ENCODE results near the gene GTSE1. TPM values are rescaled to one million over a fixed set of nuclear protein-coding genes. Genes with fewer than 3 reads are reported as not detected.

Gene GTSE1
- total and polyA plus RNA-seq, 5 donors from 2014 or later: 0.17 to 1.3 (median 0.47) TPM; not detected in 1

DNA sequence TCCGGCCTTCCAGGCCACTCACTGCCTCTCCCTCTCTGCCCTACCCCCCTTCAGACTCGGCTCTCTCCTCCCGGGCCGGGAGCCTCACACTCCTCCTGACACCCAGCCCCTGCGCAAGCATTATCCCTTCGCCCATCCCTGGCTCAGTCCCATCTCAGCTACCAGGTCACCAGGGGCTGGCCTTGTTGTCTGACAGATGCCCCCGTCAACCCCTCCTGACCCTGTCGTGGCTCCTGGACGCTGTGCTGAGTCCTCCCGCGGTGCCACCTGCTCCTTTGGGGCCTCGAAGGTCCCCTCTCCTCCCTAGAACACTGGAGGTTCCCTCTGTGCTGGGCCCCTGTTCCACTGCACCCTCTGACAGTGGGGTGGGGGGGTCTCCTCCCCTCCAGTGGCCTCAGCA is 71.8 kb downstream of the GTSE1 start:
- Mint-ChIP-seq H3K27me3 (peaks cover 6% of the 10 kb centered on the region), H3K9me3 (no peaks in the 10 kb centered on the region), H3K4me3 (no peak overlapping the region), H3K4me1 (peaks cover 0 to 27% (median under 1%) of the 10 kb centered on the region in 4 donors), H3K27ac (peak overlapping the region in 1 of 3 donors; percentile 69), H3K36me3 (no peaks in the 10 kb centered on the region)
- no peaks in the 10 kb centered on the region for H3K9me3 ChIP-seq (ENCODE audit: control insufficient read depth in 2 of 2, low read length in 2 of 2)
- no peak overlapping the region for H3K27ac ChIP-seq (ENCODE audit: insufficient read depth, low read length, poor library complexity, severe bottlenecking)
- H3K4me3 ChIP-seq (ENCODE audit: low read depth, low read length): no peak overlapping the region
- no peaks in the 10 kb centered on the region for H3K27me3 ChIP-seq (ENCODE audit: control insufficient read depth, insufficient read depth, low read length)
- no peaks in the 10 kb centered on the region for H3K36me3 ChIP-seq (ENCODE audit: control insufficient read depth, insufficient read depth, low read length)
- peaks cover 4% of the 10 kb centered on the region for H3K4me1 ChIP-seq (ENCODE audit: control insufficient read depth, insufficient read depth, low read length, poor library complexity, severe bottlenecking)
- no peak for DNase-seq
- no peak for ATAC-seq (ENCODE audit: low read depth in 2 of 2)

DNA sequence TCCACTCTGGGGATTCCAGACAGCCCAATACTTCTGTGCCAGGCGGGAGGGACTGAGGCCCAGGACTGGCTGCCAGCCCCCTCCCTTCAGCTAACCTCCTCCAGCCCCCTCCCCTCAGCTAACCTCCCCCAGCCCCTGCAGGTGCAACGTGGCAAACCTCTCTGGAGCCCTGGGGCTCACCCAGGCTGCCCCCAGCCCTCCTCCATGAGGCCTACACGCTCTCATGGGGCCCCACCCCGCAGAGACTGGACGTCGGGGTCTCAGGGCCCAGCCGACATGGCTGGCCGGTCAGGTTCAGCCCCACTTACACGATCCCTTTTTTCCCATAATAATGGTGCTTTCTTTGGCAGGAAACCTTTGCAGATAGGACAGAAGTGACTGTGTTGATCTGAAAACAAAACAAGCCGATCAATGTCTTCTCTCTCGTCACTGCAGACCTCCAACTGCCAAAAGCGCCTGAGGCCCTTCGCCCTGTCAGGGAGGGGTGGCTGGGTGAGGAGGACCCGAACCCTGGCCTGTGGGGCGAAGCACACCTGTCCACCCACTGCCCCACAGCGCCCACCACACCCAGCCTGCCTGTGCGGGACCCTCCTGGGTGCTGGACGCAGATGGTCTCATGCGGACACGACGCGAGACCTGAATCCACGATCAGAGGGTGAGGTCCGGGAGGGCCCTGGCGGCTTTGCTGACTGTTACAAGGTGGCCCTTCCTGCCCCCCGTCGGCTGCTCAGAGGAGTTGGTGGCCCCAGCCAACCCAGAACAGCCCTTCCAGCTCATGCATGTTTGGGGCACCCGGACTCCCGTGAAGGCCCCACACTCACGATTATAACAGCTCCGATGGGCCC is 72.4 kb downstream of the GTSE1 start:
- no peaks in the 10 kb centered on the region for H3K9me3 Mint-ChIP-seq
- ATAC-seq (ENCODE audit: low read depth in 2 of 2): no peak
- peak overlapping the region in 1 of 4 donors; percentile 31 for H3K4me3 Mint-ChIP-seq
- H3K36me3 Mint-ChIP-seq: no peaks in the 10 kb centered on the region
- H3K27me3 Mint-ChIP-seq: peaks cover 6% of the 10 kb centered on the region
- peaks cover 8% of the 10 kb centered on the region for H3K4me1 ChIP-seq (ENCODE audit: control insufficient read depth, insufficient read depth, low read length, poor library complexity, severe bottlenecking)
- no peak for DNase-seq
- H3K4me1 Mint-ChIP-seq: peaks cover 0 to 31% (median 2%) of the 10 kb centered on the region in 4 donors
- no peaks in the 10 kb centered on the region for H3K9me3 ChIP-seq (ENCODE audit: control insufficient read depth in 2 of 2, low read length in 2 of 2)
- H3K27me3 ChIP-seq (ENCODE audit: control insufficient read depth, insufficient read depth, low read length): no peaks in the 10 kb centered on the region
- H3K27ac Mint-ChIP-seq: no peak overlapping the region
- no peak overlapping the region for H3K27ac ChIP-seq (ENCODE audit: insufficient read depth, low read length, poor library complexity, severe bottlenecking)
- H3K36me3 ChIP-seq (ENCODE audit: control insufficient read depth, insufficient read depth, low read length): no peaks in the 10 kb centered on the region
- H3K4me3 ChIP-seq (ENCODE audit: low read depth, low read length): no peak overlapping the region

- Mint-ChIP-seq H3K4me1 (peaks cover 0 to 35% (median 3%) of the 10 kb centered on the region in 4 donors), H3K4me3 (no peak overlapping the region), H3K27me3 (peaks cover 6% of the 10 kb centered on the region), H3K36me3 (no peaks in the 10 kb centered on the region), H3K9me3 (no peaks in the 10 kb centered on the region), H3K27ac (peak overlapping the region in 1 of 3 donors; percentile 77)
- ATAC-seq (ENCODE audit: low read depth in 2 of 2): no peak
- H3K27me3 ChIP-seq (ENCODE audit: control insufficient read depth, insufficient read depth, low read length): no peaks in the 10 kb centered on the region
- H3K36me3 ChIP-seq (ENCODE audit: control insufficient read depth, insufficient read depth, low read length): no peaks in the 10 kb centered on the region
- H3K9me3 ChIP-seq (ENCODE audit: control insufficient read depth in 2 of 2, low read length in 2 of 2): no peaks in the 10 kb centered on the region
- peaks cover 12% of the 10 kb centered on the region for H3K4me1 ChIP-seq (ENCODE audit: control insufficient read depth, insufficient read depth, low read length, poor library complexity, severe bottlenecking)
- no peak overlapping the region for H3K27ac ChIP-seq (ENCODE audit: insufficient read depth, low read length, poor library complexity, severe bottlenecking)
- DNase-seq: no peak
- no peak overlapping the region for H3K4me3 ChIP-seq (ENCODE audit: low read depth, low read length)
Measured at GRCh38 chr22:46369716-46370583, 73.3 kb downstream of the GTSE1 start.

DNA sequence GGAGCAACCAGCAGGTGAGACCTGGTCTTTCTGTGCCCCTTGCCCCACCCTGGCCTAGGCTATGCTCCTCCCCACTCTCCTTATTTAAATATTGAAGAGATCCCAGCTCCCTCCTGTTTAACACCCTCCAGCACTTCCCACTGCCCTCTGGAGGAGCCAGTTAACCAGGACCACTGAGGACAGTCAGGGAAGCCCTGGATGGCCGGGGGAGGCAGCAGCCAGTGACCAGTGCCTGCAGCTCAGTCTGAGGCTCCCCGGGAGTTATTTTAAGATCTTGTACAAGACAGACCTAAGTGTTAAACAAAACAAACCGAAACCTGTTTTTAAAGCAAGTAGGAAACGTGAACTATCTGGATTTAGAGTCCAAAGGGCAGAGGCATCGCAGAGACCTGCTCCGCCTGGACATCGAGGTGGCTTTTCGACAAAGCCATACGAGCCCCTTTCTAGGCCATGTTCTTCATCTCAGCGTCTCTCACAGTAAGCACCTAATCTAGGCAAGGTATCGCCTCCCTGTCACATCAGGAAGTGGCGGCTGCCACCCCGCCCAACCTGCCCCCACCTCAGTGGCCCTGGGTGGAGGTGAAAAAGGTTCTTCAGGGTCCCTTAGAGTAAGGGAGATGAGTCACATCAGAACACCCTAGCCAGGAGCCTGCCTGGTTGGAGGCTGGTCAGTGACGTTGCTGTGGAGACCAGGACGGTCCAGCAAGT is 74.1 kb downstream of the GTSE1 start:
- DNase-seq (peak in 1 of 3 donors; percentile 31), ATAC-seq (ENCODE audit: low read depth in 2 of 2) (peak; percentile 21 to 67)
- H3K36me3 ChIP-seq (ENCODE audit: control insufficient read depth, insufficient read depth, low read length): no peaks in the 10 kb centered on the region
- no peaks in the 10 kb centered on the region for H3K9me3 ChIP-seq (ENCODE audit: control insufficient read depth in 2 of 2, low read length in 2 of 2)
- H3K27ac ChIP-seq (ENCODE audit: insufficient read depth, low read length, poor library complexity, severe bottlenecking): no peak overlapping the region
- H3K27me3 Mint-ChIP-seq: peaks cover 6% of the 10 kb centered on the region
- H3K36me3 Mint-ChIP-seq: peaks cover under 1% of the 10 kb centered on the region
- H3K4me1 Mint-ChIP-seq: peaks cover 0 to 39% (median 3%) of the 10 kb centered on the region in 4 donors
- H3K27ac Mint-ChIP-seq: peak overlapping the region in 1 of 3 donors; percentile 77
- no peaks in the 10 kb centered on the region for H3K27me3 ChIP-seq (ENCODE audit: control insufficient read depth, insufficient read depth, low read length)
- peaks cover 0 to 2% (median under 1%) of the 10 kb centered on the region in 7 donors for H3K9me3 Mint-ChIP-seq
- peaks cover 12% of the 10 kb centered on the region for H3K4me1 ChIP-seq (ENCODE audit: control insufficient read depth, insufficient read depth, low read length, poor library complexity, severe bottlenecking)
- H3K4me3 ChIP-seq (ENCODE audit: low read depth, low read length): no peak overlapping the region
- H3K4me3 Mint-ChIP-seq: peak overlapping the region in 1 of 4 donors; percentile 53

DNA sequence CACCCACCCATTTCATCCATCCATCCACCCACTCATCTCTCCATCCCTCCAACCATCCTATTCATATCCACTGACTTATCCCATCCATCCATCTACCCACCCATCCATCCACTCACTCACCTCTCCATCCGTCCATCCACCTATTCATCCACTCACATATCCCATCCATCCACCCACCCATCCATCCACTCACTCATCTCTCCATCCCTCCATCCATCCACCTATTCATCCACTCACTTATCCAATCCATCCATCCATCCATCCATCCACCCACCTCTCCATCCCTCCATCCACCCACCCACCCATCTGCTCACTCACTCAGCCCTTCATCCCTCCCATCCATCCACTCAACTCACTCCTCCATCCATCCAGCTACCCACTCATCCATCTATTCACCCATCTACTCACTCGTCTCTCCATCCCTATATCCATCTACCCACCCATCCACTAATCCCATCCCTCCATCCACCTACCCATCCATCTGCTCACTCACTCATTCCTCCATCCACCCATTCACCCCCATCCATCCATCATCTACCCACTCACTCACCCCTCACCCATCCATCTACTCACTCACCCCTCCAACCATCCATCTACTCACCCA is 75.1 kb downstream of the GTSE1 start:
- Mint-ChIP-seq H3K27me3 (peaks cover 6% of the 10 kb centered on the region), H3K36me3 (peaks cover 3% of the 10 kb centered on the region), H3K4me1 (peaks cover 0 to 39% (median 3%) of the 10 kb centered on the region in 4 donors), H3K4me3 (no peak overlapping the region), H3K27ac (no peak overlapping the region), H3K9me3 (peaks cover 0 to 7% (median 2%) of the 10 kb centered on the region in 7 donors)
- Histone ChIP-seq H3K27me3 (ENCODE audit: control insufficient read depth, insufficient read depth, low read length) (no peaks in the 10 kb centered on the region), H3K27ac (ENCODE audit: insufficient read depth, low read length, poor library complexity, severe bottlenecking) (no peak overlapping the region), H3K4me3 (ENCODE audit: low read depth, low read length) (no peak overlapping the region), H3K9me3 (ENCODE audit: control insufficient read depth in 2 of 2, low read length in 2 of 2) (peaks cover 0 to 2% of the 10 kb centered on the region in 2 experiments), H3K36me3 (ENCODE audit: control insufficient read depth, insufficient read depth, low read length) (no peaks in the 10 kb centered on the region), H3K4me1 (ENCODE audit: control insufficient read depth, insufficient read depth, low read length, poor library complexity, severe bottlenecking) (peaks cover 12% of the 10 kb centered on the region)
- ATAC-seq (ENCODE audit: low read depth in 2 of 2) (no peak), DNase-seq (no peak)

GRCh38 chr22:46372686-46373085 is 76.0 kb downstream of the GTSE1 start:
- Mint-ChIP-seq H3K4me1 (peaks cover 0 to 38% (median 3%) of the 10 kb centered on the region in 4 donors), H3K27ac (no peak overlapping the region)

GRCh38 chr22:46373159-46373558 is 76.5 kb downstream of the GTSE1 start:
- Histone ChIP-seq H3K27ac (ENCODE audit: insufficient read depth, low read length, poor library complexity, severe bottlenecking) (no peak overlapping the region), H3K4me3 (ENCODE audit: low read depth, low read length) (no peak overlapping the region), H3K9me3 (ENCODE audit: control insufficient read depth in 2 of 2, low read length in 2 of 2) (peaks cover 0 to 2% of the 10 kb centered on the region in 2 experiments), H3K27me3 (ENCODE audit: control insufficient read depth, insufficient read depth, low read length) (no peaks in the 10 kb centered on the region), H3K4me1 (ENCODE audit: control insufficient read depth, insufficient read depth, low read length, poor library complexity, severe bottlenecking) (peaks cover 8% of the 10 kb centered on the region), H3K36me3 (ENCODE audit: control insufficient read depth, insufficient read depth, low read length) (no peaks in the 10 kb centered on the region)
- ATAC-seq (ENCODE audit: low read depth in 2 of 2) (no peak), DNase-seq (no peak)
- H3K9me3 Mint-ChIP-seq: peaks cover 0 to 11% (median 2%) of the 10 kb centered on the region in 7 donors
- H3K27ac Mint-ChIP-seq: no peak overlapping the region
- H3K27me3 Mint-ChIP-seq: peaks cover 6% of the 10 kb centered on the region
- H3K4me1 Mint-ChIP-seq: peaks cover 0 to 36% (median 3%) of the 10 kb centered on the region in 4 donors
- peaks cover 3% of the 10 kb centered on the region for H3K36me3 Mint-ChIP-seq
- H3K4me3 Mint-ChIP-seq: no peak overlapping the region

More at GRCh38 chr22:46372686-46373085, 76.0 kb downstream of the GTSE1 start:
- H3K27me3 ChIP-seq (ENCODE audit: control insufficient read depth, insufficient read depth, low read length): no peaks in the 10 kb centered on the region
- H3K9me3 ChIP-seq (ENCODE audit: control insufficient read depth in 2 of 2, low read length in 2 of 2): peaks cover 0 to 2% of the 10 kb centered on the region in 2 experiments
- H3K36me3 ChIP-seq (ENCODE audit: control insufficient read depth, insufficient read depth, low read length): no peaks in the 10 kb centered on the region
- no peak overlapping the region for H3K27ac ChIP-seq (ENCODE audit: insufficient read depth, low read length, poor library complexity, severe bottlenecking)
- peaks cover 0 to 11% (median 2%) of the 10 kb centered on the region in 7 donors for H3K9me3 Mint-ChIP-seq
- H3K4me3 Mint-ChIP-seq: no peak overlapping the region
- H3K36me3 Mint-ChIP-seq: peaks cover 3% of the 10 kb centered on the region
- no peak overlapping the region for H3K4me3 ChIP-seq (ENCODE audit: low read depth, low read length)
- H3K27me3 Mint-ChIP-seq: peaks cover 6% of the 10 kb centered on the region
- ATAC-seq (ENCODE audit: low read depth in 2 of 2) (no peak), DNase-seq (no peak)
- peaks cover 8% of the 10 kb centered on the region for H3K4me1 ChIP-seq (ENCODE audit: control insufficient read depth, insufficient read depth, low read length, poor library complexity, severe bottlenecking)
